Breast epithelium (tissue), 4 donors: ENCODE results near the gene MINDY4. TPM values are rescaled to one million over a fixed set of nuclear protein-coding genes. Genes with fewer than 3 reads are reported as not detected.
A peak's percentile ranks its signal among the peaks of the same experiment; 100 is the strongest.

Experiments used
- DNase-seq, 2 donors: peaks; one replicate each; pipeline ENCODE4 v3.0.0-alpha.2; 2019; ENCODE audit warnings: low spot score in 2 of 2
- H3K27ac ChIP-seq, 2 donors: fragments of 200-600 bp; sonication (generic) in 1 of 2; one replicate each; pipeline ENCODE4 v1.5.1; 2016 to 2019; ENCODE audit warnings: mild to moderate bottlenecking in 1 of 2
- H3K27me3 ChIP-seq, 2 donors: fragments of 200-600 bp; sonication (generic) in 1 of 2; one replicate each; pipeline versions ENCODE4 v1.5.1 to v1.6.0; 2017 to 2019; ENCODE audit warnings: control low read depth in 1 of 2, mild to moderate bottlenecking in 1 of 2
- H3K36me3 ChIP-seq: fragments of 200-600 bp; one replicate; pipeline ENCODE4 v1.5.1; 2019
- H3K4me1 ChIP-seq, 2 donors: fragments of 200-600 bp; sonication (generic); one replicate each; pipeline ENCODE4 v1.5.1; 2016 to 2019; ENCODE audit warnings: control low read depth in 1 of 2
- H3K4me3 ChIP-seq, 3 donors: fragments of 200-600 bp; sonication (generic); 1 replicate in 2 of 3; 2 replicates in 1 of 3; pipeline ENCODE4 v1.5.1; 2016 to 2019; ENCODE audit warnings: mild to moderate bottlenecking in 3 of 3, moderate library complexity in 2 of 3
- H3K9me3 ChIP-seq, 2 donors: fragments of 200-600 bp; sonication (generic) in 1 of 2; one replicate each; pipeline ENCODE4 v1.5.1; 2016 to 2019; ENCODE audit warnings: control low read depth in 1 of 2
- CTCF ChIP-seq, 3 donors: fragments of 450-650 bp; IDR thresholded peaks; one replicate each; pipeline ENCODE4 v1.5.1; 2016 to 2017; ENCODE audit warnings: antibody characterized with exemption in 3 of 3, mild to moderate bottlenecking in 3 of 3, moderate library complexity in 3 of 3
- POLR2A ChIP-seq: fragments of 450-650 bp; IDR thresholded peaks from one replicate; pipeline ENCODE4 v1.6.1; 2016; ENCODE audit warnings: antibody characterized with exemption, mild to moderate bottlenecking, moderate library complexity
- POLR2AphosphoS5 ChIP-seq, 3 donors: sonication (generic); formaldehyde crosslinking; IDR thresholded peaks; one replicate each; pipeline ENCODE4 v1.6.1; 2017; ENCODE audit warnings: antibody characterized with exemption in 3 of 3
- intact Hi-C: fragments of 100-400 bp; cut with DNase I; formaldehyde crosslinking; loops from one replicate; pipeline ENCODE4 v1.15.1; 2023; ENCODE audit warnings: low total_unique reads
- total RNA-seq, 3 donors: library from RNA; depleted of rRNA; stranded (reverse); fragments of >200 nt; gene quantifications; one replicate each; pipeline ENCODE4 v1.1.0, GENCODE V29; 2016

The MINDY4 gene
- total RNA-seq, 3 donors from 2014 or later: 5.6 to 14.9 (median 13.8) TPM

- Histone ChIP-seq H3K36me3 (no peaks in the 10 kb centered on the region), H3K27ac (peak overlapping the region; percentile 8 to 33), H3K4me3 (no peak overlapping the region), H3K4me1 (peaks cover 0 to 6% of the 10 kb centered on the region in 2 donors), H3K27me3 (no peaks in the 10 kb centered on the region), H3K9me3 (no peaks in the 10 kb centered on the region)
- DNase-seq: peak in 1 of 2 donors; percentile 55
- intact Hi-C loops: no loop called here
- TF ChIP-seq POLR2AphosphoS5 (IDR thresholded peaks at IDR 0.05) (peak in 1 of 3 donors; percentile 58), POLR2A (no peak)
Observed at GRCh38 chr7:30764030-30764975, 6.9 kb upstream of the MINDY4 start.

GRCh38 chr7:30765408-30765807 lies 5.8 kb upstream of the MINDY4 start:
- Histone ChIP-seq H3K4me1 (peaks cover 0 to 6% of the 10 kb centered on the region in 2 donors), H3K27ac (peak overlapping the region; percentile 2 to 8)

GRCh38 chr7:30770845-30771173 lies 408 bp upstream of the MINDY4 start:
- no peak for TF ChIP-seq POLR2AphosphoS5 (IDR thresholded peaks at IDR 0.05)
- TF ChIP-seq CTCF (IDR thresholded peaks at IDR 0.05): no peak
- TF ChIP-seq POLR2A: no peak
- DNase-seq: no peak
- no peaks in the 10 kb centered on the region for H3K36me3 ChIP-seq
- intact Hi-C loops: no loop called here
- no peaks in the 10 kb centered on the region for H3K27me3 ChIP-seq
- peak overlapping the region; percentile 86 to 93 for H3K27ac ChIP-seq
- no peaks in the 10 kb centered on the region for H3K9me3 ChIP-seq
- peak overlapping the region; percentile 74 to 96 (median 85) for H3K4me3 ChIP-seq
- no peaks in the 10 kb centered on the region for H3K4me1 ChIP-seq

More at GRCh38 chr7:30765408-30765807, 5.8 kb upstream of the MINDY4 start:
- Histone ChIP-seq H3K27me3 (no peaks in the 10 kb centered on the region), H3K4me3 (no peak overlapping the region), H3K36me3 (no peaks in the 10 kb centered on the region), H3K9me3 (no peaks in the 10 kb centered on the region)
- no peak for TF ChIP-seq POLR2A
- no peak for TF ChIP-seq POLR2AphosphoS5 (IDR thresholded peaks at IDR 0.05)
- TF ChIP-seq CTCF (IDR thresholded peaks at IDR 0.05): no peak
- DNase-seq: no peak
- intact Hi-C loops: no loop called here

GRCh38 chr7:30771880-30772425 lies 736 bp downstream of the MINDY4 start:
- TF ChIP-seq CTCF (IDR thresholded peaks at IDR 0.05) (no peak), POLR2AphosphoS5 (IDR thresholded peaks at IDR 0.05) (no peak), POLR2A (no peak)
- H3K9me3 ChIP-seq: no peaks in the 10 kb centered on the region
- no peaks in the 10 kb centered on the region for H3K27me3 ChIP-seq
- intact Hi-C loops: no loop called here
- H3K36me3 ChIP-seq: no peaks in the 10 kb centered on the region
- no peaks in the 10 kb centered on the region for H3K4me1 ChIP-seq
- peak overlapping the region; percentile 74 to 96 (median 85) for H3K4me3 ChIP-seq
- no peak for DNase-seq
- H3K27ac ChIP-seq: peak overlapping the region; percentile 86 to 93

- Histone ChIP-seq H3K36me3 (no peaks in the 10 kb centered on the region), H3K27me3 (no peaks in the 10 kb centered on the region), H3K27ac (no peak overlapping the region), H3K4me3 (no peak overlapping the region), H3K4me1 (no peaks in the 10 kb centered on the region), H3K9me3 (no peaks in the 10 kb centered on the region)
- TF ChIP-seq CTCF (IDR thresholded peaks at IDR 0.05) (no peak), POLR2AphosphoS5 (IDR thresholded peaks at IDR 0.05) (no peak), POLR2A (no peak)
- intact Hi-C loops: no loop called here
- DNase-seq: no peak
Observed at GRCh38 chr7:30772984-30773383, 1.8 kb downstream of the MINDY4 start.
